Measurements from ENCODE around the gene EPOP.

GRCh38 chr17:38674749-38675615 is at the start of gene EPOP:
- no peak for TF ChIP-seq CTCF (IDR thresholded peaks at IDR 0.05; ENCODE audit: low read depth, low read length)
- no peak for TF ChIP-seq EZH2phosphoT487 (IDR thresholded peaks at IDR 0.05; ENCODE audit: low read depth)

Data from OCI-LY3 (cell line).